ENCODE measurements around the gene RGS4. TPM values are rescaled to one million over a fixed set of nuclear protein-coding genes. Genes with fewer than 3 reads are reported as not detected.

RGS4 gene
- total RNA-seq, 1 donor: not detected

GRCh38 chr1:163106364-163106987 lies 37.3 kb downstream of the RGS4 start:
- Histone ChIP-seq H3K27me3 (ENCODE audit: insufficient read depth, low read length) (no peaks in the 10 kb centered on the region), H3K4me1 (ENCODE audit: insufficient read depth, low read length) (no peaks in the 10 kb centered on the region), H3K4me3 (ENCODE audit: low read length) (no peak overlapping the region), H3K9me3 (ENCODE audit: low read depth, low read length) (no peaks in the 10 kb centered on the region)

DNA sequence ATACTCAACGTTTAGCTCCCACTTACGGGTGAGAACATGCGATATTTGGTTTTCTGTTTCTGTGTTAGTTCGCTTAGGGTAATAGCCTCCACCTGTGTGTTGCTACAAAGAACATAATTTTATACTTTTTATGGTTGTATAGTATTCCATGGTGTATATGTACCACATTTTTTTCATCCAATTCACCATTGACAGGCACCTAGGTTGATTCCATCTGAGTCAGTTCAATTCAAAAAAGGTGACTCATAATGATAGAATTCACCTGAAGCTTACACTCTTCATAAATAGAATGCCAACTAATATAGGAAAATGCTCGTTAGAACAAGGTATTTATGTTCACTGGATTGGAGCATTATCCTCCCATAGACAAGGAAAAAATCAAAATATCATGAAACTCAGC lies 38.5 kb downstream of the RGS4 start:
- Histone ChIP-seq H3K4me1 (ENCODE audit: insufficient read depth, low read length) (no peaks in the 10 kb centered on the region), H3K27me3 (ENCODE audit: insufficient read depth, low read length) (no peaks in the 10 kb centered on the region), H3K9me3 (ENCODE audit: low read depth, low read length) (no peaks in the 10 kb centered on the region), H3K4me3 (ENCODE audit: low read length) (no peak overlapping the region)

DNA sequence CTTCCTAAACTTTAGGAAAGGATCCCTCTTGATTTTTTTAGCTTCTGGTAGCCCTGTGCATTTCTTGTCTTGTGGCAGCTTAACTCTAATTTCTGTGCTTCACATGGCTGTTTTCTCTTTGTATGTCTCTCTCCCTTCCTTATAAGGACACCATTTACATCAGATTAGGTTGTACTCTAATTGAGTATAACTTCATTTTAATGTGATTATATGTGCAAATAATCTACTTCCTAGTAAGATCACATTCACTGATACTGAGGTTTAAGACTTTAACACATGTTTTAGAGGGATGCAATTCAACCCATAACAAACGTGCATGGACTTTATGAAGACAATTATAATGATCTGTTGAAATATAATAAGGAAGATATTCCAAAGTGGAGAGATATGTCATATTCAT lies 46.7 kb downstream of the RGS4 start:
- H3K4me3 ChIP-seq (ENCODE audit: low read length): no peak overlapping the region
- H3K9me3 ChIP-seq (ENCODE audit: low read depth, low read length): no peaks in the 10 kb centered on the region
- no peaks in the 10 kb centered on the region for H3K4me1 ChIP-seq (ENCODE audit: insufficient read depth, low read length)
- no peaks in the 10 kb centered on the region for H3K27me3 ChIP-seq (ENCODE audit: insufficient read depth, low read length)

GRCh38 chr1:163119707-163120106 lies 50.5 kb downstream of the RGS4 start:
- H3K27me3 ChIP-seq (ENCODE audit: insufficient read depth, low read length): no peaks in the 10 kb centered on the region
- H3K4me1 ChIP-seq (ENCODE audit: insufficient read depth, low read length): no peaks in the 10 kb centered on the region
- H3K9me3 ChIP-seq (ENCODE audit: low read depth, low read length): no peaks in the 10 kb centered on the region
- H3K4me3 ChIP-seq (ENCODE audit: low read length): no peak overlapping the region

GRCh38 chr1:163120372-163120771 lies 51.2 kb downstream of the RGS4 start:
- no peaks in the 10 kb centered on the region for H3K9me3 ChIP-seq (ENCODE audit: low read depth, low read length)
- no peak overlapping the region for H3K4me3 ChIP-seq (ENCODE audit: low read length)
- H3K27me3 ChIP-seq (ENCODE audit: insufficient read depth, low read length): no peaks in the 10 kb centered on the region
- no peaks in the 10 kb centered on the region for H3K4me1 ChIP-seq (ENCODE audit: insufficient read depth, low read length)

- H3K27me3 ChIP-seq (ENCODE audit: insufficient read depth, low read length): peaks cover 4% of the 10 kb centered on the region
- H3K4me1 ChIP-seq (ENCODE audit: insufficient read depth, low read length): no peaks in the 10 kb centered on the region
- H3K9me3 ChIP-seq (ENCODE audit: low read depth, low read length): no peaks in the 10 kb centered on the region
- H3K4me3 ChIP-seq (ENCODE audit: low read length): no peak overlapping the region
These were observed 55.7 kb downstream of the RGS4 start for GRCh38 chr1:163124812-163125211.

Other genes with a start within 250 kb of the RGS4 start
- gene CCDC190, start 208.2 kb upstream of the RGS4 start, total RNA-seq: not detected
- gene RGS5, start 133.6 kb downstream of the RGS4 start, total RNA-seq: 1.4 TPM